SU-DHL-6 (cell line): ENCODE measurements around the gene CXXC5.
A peak's percentile ranks its signal among the peaks of the same experiment; 100 is the strongest.
"Not testable (repeated sequence)": the region's sequence is repeated elsewhere in the genome, so short reads cannot be mapped to it uniquely, and the experiment has no call there.

ENCODE experiments used
- H2AFZ ChIP-seq: fragments of 200-600 bp; sonication (generic); 2 replicates; pipeline ENCODE4 v1.6.1; 2014; ENCODE audit warnings: low read depth, mild to moderate bottlenecking, moderate library complexity, mixed read lengths, antibody characterized with exemption, low read length; ENCODE audit not compliant: severe bottlenecking
- H3F3A ChIP-seq: fragments of 200-600 bp; shearing (Covaris generic); 2 replicates; pipeline ENCODE4 v1.6.0; 2016; ENCODE audit warnings: antibody characterized with exemption, mild to moderate bottlenecking; ENCODE audit not compliant: insufficient read depth
- H3K27ac ChIP-seq: fragments of 200-600 bp; sonication (generic); 2 replicates; pipeline ENCODE4 v1.5.1; 2016; ENCODE audit warnings: low read depth, mild to moderate bottlenecking, low read length, moderate library complexity, mixed read lengths
- H3K27me3 ChIP-seq: fragments of 200-600 bp; sonication (generic), shearing (Covaris generic); 2 replicates; pipeline ENCODE4 v1.6.0; 2014; ENCODE audit warnings: mild to moderate bottlenecking, low read length
- H3K36me3 ChIP-seq: fragments of 200-600 bp; sonication (generic); 2 replicates; pipeline ENCODE4 v1.6.1; 2014; ENCODE audit warnings: mild to moderate bottlenecking, low read length, mixed read lengths
- H3K4me2 ChIP-seq: fragments of 300-600, 200-600 bp; shearing (Covaris generic), sonication (generic); 2 replicates; pipeline ENCODE4 v1.6.0; 2014; ENCODE audit warnings: low read length, low read depth, mild to moderate bottlenecking; ENCODE audit not compliant: poor library complexity, severe bottlenecking
- H3K4me3 ChIP-seq: fragments of 200-600 bp; sonication (generic); 2 replicates; pipeline ENCODE4 v1.5.1; 2014; ENCODE audit warnings: antibody characterized with exemption, low read length, mild to moderate bottlenecking, mixed read lengths; ENCODE audit not compliant: insufficient read depth, poor library complexity, severe bottlenecking
- H3K79me2 ChIP-seq: fragments of 200-600 bp; sonication (generic); 2 replicates; pipeline ENCODE4 v1.6.1; 2014; ENCODE audit warnings: mild to moderate bottlenecking, low read length, moderate library complexity; ENCODE audit not compliant: insufficient read depth
- H3K9ac ChIP-seq: fragments of 200-600 bp; sonication (generic); 2 replicates; pipeline ENCODE4 v1.7.0; 2014; ENCODE audit warnings: mild to moderate bottlenecking, low read length
- H3K9me2 ChIP-seq: fragments of 200-600 bp; sonication (generic); replicated peaks from 2 replicates; pipeline ENCODE4 v1.6.1; 2014; ENCODE audit warnings: low read length; ENCODE audit not compliant: insufficient read depth
- H3K9me3 ChIP-seq: fragments of 200-600 bp; sonication (generic); 2 replicates; pipeline ENCODE4 v1.6.1; 2014; ENCODE audit warnings: low read length, mixed read lengths; ENCODE audit not compliant: insufficient read depth
- H4K20me1 ChIP-seq: fragments of 200-600 bp; sonication (generic); 2 replicates; pipeline ENCODE4 v1.6.1; 2014; ENCODE audit warnings: low read depth, mild to moderate bottlenecking, antibody characterized with exemption, low read length, moderate library complexity, mixed read lengths
- EZH2phosphoT487 ChIP-seq: fragments of 200-600 bp; sonication (generic), shearing (Covaris generic); conservative IDR thresholded peaks from 2 replicates; pipeline ENCODE4 v1.6.1; 2018; ENCODE audit warnings: mild to moderate bottlenecking, antibody characterized with exemption, low read length, moderate library complexity, mixed read lengths
- TF ChIP-seq, protein P1 (sequence below): fragments of 200-600 bp; sonication (generic); IDR thresholded peaks from one replicate; pipeline ENCODE4 v1.5.1; 2017; ENCODE audit warnings: antibody characterized with exemption, mild to moderate bottlenecking, low read length, moderate library complexity; ENCODE audit not compliant: insufficient read depth, poor library complexity, severe bottlenecking

The CXXC5 gene

DNA sequence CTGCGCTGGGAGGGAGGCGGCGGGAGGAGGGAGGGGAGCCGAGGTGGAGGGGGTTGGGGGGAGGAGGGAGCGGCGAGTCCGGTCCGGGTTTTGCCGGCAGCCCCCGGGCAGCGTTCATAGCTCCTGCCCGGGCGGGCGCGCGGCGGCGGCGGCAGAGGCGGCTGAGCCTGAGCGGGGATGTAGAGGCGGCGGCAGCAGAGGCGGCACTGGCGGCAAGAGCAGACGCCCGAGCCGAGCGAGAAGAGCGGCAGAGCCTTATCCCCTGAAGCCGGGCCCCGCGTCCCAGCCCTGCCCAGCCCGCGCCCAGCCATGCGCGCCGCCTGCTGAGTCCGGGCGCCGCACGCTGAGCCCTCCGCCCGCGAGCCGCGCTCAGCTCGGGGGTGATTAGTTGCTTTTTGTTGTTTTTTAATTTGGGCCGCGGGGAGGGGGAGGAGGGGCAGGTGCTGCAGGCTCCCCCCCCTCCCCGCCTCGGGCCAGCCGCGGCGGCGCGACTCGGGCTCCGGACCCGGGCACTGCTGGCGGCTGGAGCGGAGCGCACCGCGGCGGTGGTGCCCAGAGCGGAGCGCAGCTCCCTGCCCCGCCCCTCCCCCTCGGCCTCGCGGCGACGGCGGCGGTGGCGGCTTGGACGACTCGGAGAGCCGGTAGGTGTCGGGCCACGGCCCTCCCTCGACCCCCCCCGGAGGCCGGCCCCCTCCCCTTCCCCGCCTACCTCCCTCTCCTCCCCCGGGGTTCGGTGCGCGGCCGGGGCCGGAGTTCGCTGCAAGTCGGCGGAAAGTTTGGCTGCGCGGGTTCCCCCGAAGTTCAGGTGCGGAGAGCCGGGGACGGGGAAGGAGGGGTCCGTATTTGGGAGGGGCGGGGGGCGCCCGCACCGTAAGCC, at the start of gene CXXC5:
Gene CXXC5, plus strand, starts transcription at position 145 of the 877 bp plus-strand sequence. CDS start 32,175 bp downstream, outside the sequence.
- Histone ChIP-seq H3K4me3 (peak within 1 kb of the TSS; percentile 75), H3K79me2 (peaks cover 52% of the 10 kb centered on the region), H3K9ac (peak within 1 kb of the TSS; percentile 83), H3K27ac (peak within 1 kb of the TSS; percentile 93), H3K4me2 (peak within 1 kb of the TSS; percentile 88), H3K36me3 (no peaks in the 10 kb centered on the region), H2AFZ (peak within 1 kb of the TSS; percentile 35), H4K20me1 (peaks cover 5% of the 10 kb centered on the region; the same call in 1 of the 2 replicates), H3K27me3 (no peaks in the 10 kb centered on the region), H3K9me3 (no peaks in the 10 kb centered on the region), H3F3A (peaks cover 16% of the 10 kb centered on the region), H3K9me2 (no peaks in the 10 kb centered on the region)
- TF ChIP-seq, protein P1, sequence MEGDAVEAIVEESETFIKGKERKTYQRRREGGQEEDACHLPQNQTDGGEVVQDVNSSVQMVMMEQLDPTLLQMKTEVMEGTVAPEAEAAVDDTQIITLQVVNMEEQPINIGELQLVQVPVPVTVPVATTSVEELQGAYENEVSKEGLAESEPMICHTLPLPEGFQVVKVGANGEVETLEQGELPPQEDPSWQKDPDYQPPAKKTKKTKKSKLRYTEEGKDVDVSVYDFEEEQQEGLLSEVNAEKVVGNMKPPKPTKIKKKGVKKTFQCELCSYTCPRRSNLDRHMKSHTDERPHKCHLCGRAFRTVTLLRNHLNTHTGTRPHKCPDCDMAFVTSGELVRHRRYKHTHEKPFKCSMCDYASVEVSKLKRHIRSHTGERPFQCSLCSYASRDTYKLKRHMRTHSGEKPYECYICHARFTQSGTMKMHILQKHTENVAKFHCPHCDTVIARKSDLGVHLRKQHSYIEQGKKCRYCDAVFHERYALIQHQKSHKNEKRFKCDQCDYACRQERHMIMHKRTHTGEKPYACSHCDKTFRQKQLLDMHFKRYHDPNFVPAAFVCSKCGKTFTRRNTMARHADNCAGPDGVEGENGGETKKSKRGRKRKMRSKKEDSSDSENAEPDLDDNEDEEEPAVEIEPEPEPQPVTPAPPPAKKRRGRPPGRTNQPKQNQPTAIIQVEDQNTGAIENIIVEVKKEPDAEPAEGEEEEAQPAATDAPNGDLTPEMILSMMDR, result no peak
- TF ChIP-seq EZH2phosphoT487, result no peak

DNA sequence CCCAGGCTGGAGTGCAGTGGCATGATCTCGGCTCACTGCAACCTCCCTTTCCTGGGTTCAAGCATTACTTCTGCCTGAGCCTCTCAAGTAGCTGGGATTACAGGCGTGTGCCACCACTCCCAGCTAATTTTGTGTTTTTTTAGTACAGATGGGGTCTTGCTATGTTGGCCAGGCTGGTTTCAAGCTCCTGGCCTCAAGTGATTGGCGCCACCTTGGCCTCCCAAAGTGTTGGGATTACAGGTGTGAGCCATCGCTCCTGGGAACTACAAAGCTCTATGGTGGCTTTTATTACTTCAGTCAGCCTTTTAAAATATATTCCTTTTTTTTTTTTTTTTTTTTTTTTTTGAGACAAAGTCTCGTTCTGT, 49.6 kb upstream of the CXXC5 start:
- not testable (repeated sequence) for H3K9me2 ChIP-seq, H4K20me1 ChIP-seq, H3K27ac ChIP-seq, H3K9me3 ChIP-seq, H3K4me2 ChIP-seq, H3K27me3 ChIP-seq, H3K9ac ChIP-seq, H2AFZ ChIP-seq, H3K4me3 ChIP-seq
- H3F3A ChIP-seq, result peaks cover 12% of the 10 kb centered on the region
- peaks cover 12% of the 10 kb centered on the region for H3K36me3 ChIP-seq
- H3K79me2 ChIP-seq, result peaks cover 87% of the 10 kb centered on the region

DNA sequence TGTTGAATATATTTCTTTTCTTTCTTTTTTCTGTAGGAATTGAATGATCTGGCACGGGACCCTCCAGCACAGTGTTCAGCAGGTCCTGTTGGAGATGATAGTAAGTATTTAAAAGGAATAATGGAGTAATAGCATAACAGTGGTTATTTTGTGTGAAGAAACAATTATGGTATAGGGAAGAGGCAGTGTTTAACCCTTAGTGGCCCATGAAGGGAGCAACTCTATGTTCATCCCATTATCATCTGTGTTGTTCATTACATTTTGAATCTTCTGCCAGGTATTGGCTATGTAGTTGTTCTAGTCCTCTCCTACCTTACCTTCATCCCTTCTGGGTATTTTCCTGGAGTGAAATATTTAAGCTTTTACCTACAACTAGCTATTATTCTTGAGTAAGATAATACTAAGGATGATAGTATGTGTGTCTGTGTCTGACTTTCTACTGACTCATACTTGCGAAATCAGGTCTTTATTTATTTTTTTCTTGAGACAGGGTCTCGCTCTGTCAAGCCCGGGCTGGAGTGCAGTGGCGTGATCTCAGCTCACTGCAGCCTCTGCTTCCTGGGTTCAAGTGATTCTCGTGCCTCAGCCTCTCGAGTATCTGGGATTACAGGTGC, 47.7 kb upstream of the CXXC5 start:
- peak overlapping the region; percentile 24; the same call in 1 of the 2 replicates for H3K27ac ChIP-seq
- no peaks in the 10 kb centered on the region for H3K9me2 ChIP-seq
- H3K4me2 ChIP-seq, result no peak overlapping the region
- H2AFZ ChIP-seq, result no peak overlapping the region
- TF ChIP-seq EZH2phosphoT487, result no peak
- TF ChIP-seq, protein P1, result no peak
- no peaks in the 10 kb centered on the region for H3K27me3 ChIP-seq
- no peak overlapping the region for H3K9ac ChIP-seq
- no peaks in the 10 kb centered on the region for H3K9me3 ChIP-seq
- peaks cover 12% of the 10 kb centered on the region for H3K36me3 ChIP-seq
- no peak overlapping the region for H3K4me3 ChIP-seq
- peaks cover 12% of the 10 kb centered on the region for H3F3A ChIP-seq
- peaks cover 81% of the 10 kb centered on the region for H3K79me2 ChIP-seq
- H4K20me1 ChIP-seq, result no peaks in the 10 kb centered on the region

DNA sequence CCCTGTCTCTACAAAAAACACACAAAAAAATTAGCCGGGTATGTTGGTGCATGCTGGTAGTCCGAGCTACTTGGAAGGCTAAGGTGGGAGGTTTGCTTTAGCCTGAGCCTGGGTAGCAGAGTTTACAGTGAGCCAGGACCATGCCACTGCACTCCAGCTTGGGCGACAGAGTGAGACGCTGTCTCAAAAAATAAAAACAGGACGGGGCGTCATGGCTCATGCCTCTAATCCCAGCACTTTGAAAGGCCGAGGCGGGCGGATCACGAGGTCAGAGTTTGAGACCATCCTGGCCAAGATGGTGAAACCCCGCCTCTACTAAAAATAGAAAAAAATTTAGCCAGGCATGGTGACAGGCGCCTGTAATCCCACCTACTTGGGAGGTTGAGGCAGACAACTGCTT, 46.7 kb upstream of the CXXC5 start:
- TF ChIP-seq, protein P1, result no peak
- no peak for TF ChIP-seq EZH2phosphoT487
- Histone ChIP-seq H3K4me2 (no peak overlapping the region), H2AFZ (no peak overlapping the region), H3K79me2 (peaks cover 78% of the 10 kb centered on the region), H3K9me3 (no peaks in the 10 kb centered on the region), H3K4me3 (no peak overlapping the region), H3K36me3 (peaks cover 12% of the 10 kb centered on the region), H3K9me2 (no peaks in the 10 kb centered on the region), H4K20me1 (no peaks in the 10 kb centered on the region), H3K27me3 (no peaks in the 10 kb centered on the region), H3K9ac (no peak overlapping the region), H3F3A (peaks cover 18% of the 10 kb centered on the region), H3K27ac (peak overlapping the region; percentile 24; the same call in 1 of the 2 replicates)

DNA sequence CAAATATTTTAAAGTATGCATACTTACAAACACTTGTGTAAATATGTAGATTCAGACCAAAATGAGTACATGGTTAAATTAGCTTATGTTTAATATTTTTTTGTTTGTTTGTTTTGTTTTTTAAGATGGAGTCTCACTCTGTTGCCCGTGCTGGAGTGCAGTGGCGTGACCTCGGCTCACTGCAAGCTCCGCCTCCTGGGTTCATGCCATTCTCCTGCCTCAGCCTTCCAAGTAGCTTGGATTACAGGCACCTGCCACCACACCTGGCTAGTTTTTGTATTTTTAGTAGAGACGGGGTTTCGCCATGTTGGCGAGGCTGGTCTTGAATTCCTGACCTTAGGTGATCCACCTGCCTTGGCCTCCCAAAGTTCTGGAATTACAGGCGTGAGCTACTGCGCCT, 46.2 kb upstream of the CXXC5 start:
- not testable (repeated sequence) for H3K4me3 ChIP-seq, H3K27me3 ChIP-seq, H3K4me2 ChIP-seq, H3K27ac ChIP-seq, H2AFZ ChIP-seq, H4K20me1 ChIP-seq, H3K9ac ChIP-seq, H3K9me3 ChIP-seq, H3K9me2 ChIP-seq
- Histone ChIP-seq H3F3A (peaks cover 19% of the 10 kb centered on the region), H3K79me2 (peaks cover 79% of the 10 kb centered on the region), H3K36me3 (peaks cover 12% of the 10 kb centered on the region)
